CD4-positive, alpha-beta T cell (primary cell): ENCODE data around the gene WARS2. TPM values are rescaled to one million over a fixed set of nuclear protein-coding genes. Genes with fewer than 3 reads are reported as not detected.

ENCODE experiments used
- ATAC-seq: fragments of 200-7000 bp; cut with Tn5 transposase; one replicate; pipeline ENCODE4 v1.10.0; 2022; ENCODE audit warnings: mild to moderate bottlenecking; ENCODE audit not compliant: poor library complexity
- CTCF ChIA-PET: fragments of 350-600 bp; sonication (Branson Sonifier 250); formaldehyde crosslinking; loops from one replicate; lab custom pipeline; 2021; ENCODE audit warnings: antibody characterized with exemption, inconsistent platforms; lab: Charles Lee
- POLR2A ChIA-PET: fragments of 350-600 bp; sonication (Branson Sonifier 250); formaldehyde crosslinking; loops from one replicate; lab custom pipeline; 2021; ENCODE audit warnings: antibody characterized with exemption, inconsistent platforms; lab: Charles Lee
- DNase-seq, 14 experiments: peaks; one replicate each; pipeline ENCODE4 v3.0.0-alpha.2; 2013 to 2020; ENCODE audit warnings: mixed read lengths in 2 of 14
- H3K27ac ChIP-seq, 2 donors: one replicate each; pipeline versions ENCODE4 v1.5.1 to v1.7.0; 2013; ENCODE audit warnings: low read length in 2 of 2, low read depth in 1 of 2, mild to moderate bottlenecking in 1 of 2
- H3K27me3 ChIP-seq, 2 experiments: 1 replicate in 1 of 2; 2 replicates in 1 of 2; pipeline versions ENCODE4 v1.6.1 to v1.7.0; 2013; ENCODE audit warnings: low read length in 2 of 2, control low read depth in 1 of 2, mild to moderate bottlenecking in 1 of 2, moderate library complexity in 1 of 2; ENCODE audit not compliant: insufficient read depth in 2 of 2, control insufficient read depth in 1 of 2
- H3K36me3 ChIP-seq: one replicate; pipeline ENCODE4 v1.6.1; 2013; ENCODE audit warnings: low read length, control low read depth; ENCODE audit not compliant: insufficient read depth
- H3K4me1 ChIP-seq: one replicate; pipeline ENCODE4 v1.6.1; 2013; ENCODE audit warnings: low read length, control low read depth; ENCODE audit not compliant: insufficient read depth
- H3K4me3 ChIP-seq: one replicate; pipeline ENCODE4 v1.5.1; 2013; ENCODE audit warnings: mild to moderate bottlenecking, low read length, moderate library complexity
- H3K9me3 ChIP-seq, 2 experiments: 1 replicate in 1 of 2; 2 replicates in 1 of 2; pipeline versions ENCODE4 v1.6.1 to v1.7.0; 2013; ENCODE audit warnings: low read length in 2 of 2, mild to moderate bottlenecking in 2 of 2, control low read depth in 1 of 2, moderate library complexity in 1 of 2; ENCODE audit not compliant: control insufficient read depth in 1 of 2, insufficient read depth in 1 of 2
- H3K27ac Mint-ChIP-seq: one replicate; pipeline ENCODE4 v1.8.0; 2020; ENCODE audit warnings: mixed read lengths
- H3K27me3 Mint-ChIP-seq: one replicate; pipeline ENCODE4 v1.8.0; 2021; ENCODE audit warnings: mixed read lengths
- H3K36me3 Mint-ChIP-seq: one replicate; pipeline ENCODE4 v1.8.0; 2021; ENCODE audit warnings: low read depth, mixed read lengths
- H3K4me1 Mint-ChIP-seq: one replicate; pipeline ENCODE4 v1.8.0; 2021; ENCODE audit warnings: low read depth, mixed read lengths
- H3K4me3 Mint-ChIP-seq: one replicate; pipeline ENCODE4 v1.8.0; 2020; ENCODE audit warnings: mild to moderate bottlenecking, mixed read lengths
- H3K9me3 Mint-ChIP-seq: one replicate; pipeline ENCODE4 v1.8.0; 2020; ENCODE audit warnings: mixed read lengths
- CTCF ChIP-seq: fragments of 200-600 bp; IDR thresholded peaks from one replicate; pipeline ENCODE4 v1.8.0; 2022; ENCODE audit warnings: antibody characterized with exemption, mild to moderate bottlenecking
- intact Hi-C, 2 experiments: fragments of 100-400 bp; cut with DNase I in 1 of 2; cut with micrococcal nuclease in 1 of 2; formaldehyde crosslinking; loops; one replicate each; pipeline versions ENCODE4 v1.15.1 to v1.9.0; 2023 to 2025; cut with DNase I, micrococcal nuclease
- total RNA-seq, 174 experiments: library from RNA in 2 of 174; stranded (reverse) in 2 of 174; gene quantifications; one replicate each; pipeline ENCODE4 v1.2.3 and lab custom pipeline; 2021 to 2026

WARS2 gene
- total RNA-seq, 2 experiments from 2014 or later = 15.8 to 16.5 TPM

GRCh38 chr1:119115311-119115710 lies 25.1 kb downstream of the WARS2 start:
- no peak overlapping the region for H3K4me3 ChIP-seq
- no peak for TF ChIP-seq CTCF
- ChIA-PET CTCF (interaction anchor here (1.2 kb wide), 1 partner anchor 14 kb away, joined by 4 read pairs; no protein-coding TSS in a partner anchor), POLR2A (no interaction called here)
- H3K27me3 Mint-ChIP-seq = no peaks in the 10 kb centered on the region
- H3K27ac Mint-ChIP-seq = no peak overlapping the region
- ATAC-seq = no peak
- H3K4me1 Mint-ChIP-seq = no peaks in the 10 kb centered on the region
- no peaks in the 10 kb centered on the region for H3K27me3 ChIP-seq
- H3K4me3 Mint-ChIP-seq = no peak overlapping the region
- intact Hi-C loops = no loop called here
- peaks cover 78% of the 10 kb centered on the region for H3K36me3 Mint-ChIP-seq
- no peak for DNase-seq
- no peaks in the 10 kb centered on the region for H3K4me1 ChIP-seq
- no peak overlapping the region for H3K27ac ChIP-seq
- peaks cover 21% of the 10 kb centered on the region for H3K9me3 Mint-ChIP-seq
- no peaks in the 10 kb centered on the region for H3K36me3 ChIP-seq
- H3K9me3 ChIP-seq = no peaks in the 10 kb centered on the region

GRCh38 chr1:119114786-119115185 lies 25.7 kb downstream of the WARS2 start:
- no peak for DNase-seq
- CTCF ChIA-PET = interaction anchor here (1.2 kb wide), 1 partner anchor 13 kb away, joined by 4 read pairs; no protein-coding TSS in a partner anchor
- no peaks in the 10 kb centered on the region for H3K36me3 ChIP-seq
- H3K4me3 ChIP-seq = no peak overlapping the region
- no peak for TF ChIP-seq CTCF
- POLR2A ChIA-PET = no interaction called here
- H3K27ac Mint-ChIP-seq = no peak overlapping the region
- no peaks in the 10 kb centered on the region for H3K27me3 ChIP-seq
- intact Hi-C loops = no loop called here
- no peaks in the 10 kb centered on the region for H3K9me3 ChIP-seq
- no peak overlapping the region for H3K27ac ChIP-seq
- ATAC-seq = no peak
- H3K4me1 Mint-ChIP-seq = no peaks in the 10 kb centered on the region
- no peaks in the 10 kb centered on the region for H3K27me3 Mint-ChIP-seq
- H3K4me3 Mint-ChIP-seq = no peak overlapping the region
- H3K9me3 Mint-ChIP-seq = peaks cover 18% of the 10 kb centered on the region
- H3K36me3 Mint-ChIP-seq = peaks cover 77% of the 10 kb centered on the region
- H3K4me1 ChIP-seq = no peaks in the 10 kb centered on the region

GRCh38 chr1:119112791-119113190 lies 27.7 kb downstream of the WARS2 start:
- no peak for TF ChIP-seq CTCF
- ChIA-PET POLR2A (no interaction called here), CTCF (no interaction called here)
- Mint-ChIP-seq H3K4me1 (no peaks in the 10 kb centered on the region), H3K4me3 (no peak overlapping the region), H3K9me3 (peaks cover 13% of the 10 kb centered on the region), H3K27ac (no peak overlapping the region), H3K27me3 (no peaks in the 10 kb centered on the region), H3K36me3 (peaks cover 75% of the 10 kb centered on the region)
- H3K4me1 ChIP-seq = no peaks in the 10 kb centered on the region
- no peak overlapping the region for H3K27ac ChIP-seq
- no peak overlapping the region for H3K4me3 ChIP-seq
- intact Hi-C loops = no loop called here
- no peaks in the 10 kb centered on the region for H3K9me3 ChIP-seq
- no peaks in the 10 kb centered on the region for H3K27me3 ChIP-seq
- H3K36me3 ChIP-seq = no peaks in the 10 kb centered on the region
- no peak for ATAC-seq
- DNase-seq = no peak
